Astrocyte (in vitro differentiated cells and primary cell): ENCODE measurements around the gene ZNF341.

Experiments
- CTCF ChIP-seq: IDR thresholded peaks from 2 replicates; pipeline ENCODE4 v1.5.1; 2011; ENCODE audit warnings: low read depth, mild to moderate bottlenecking, inconsistent platforms, low read length, moderate library complexity; ENCODE audit not compliant: insufficient read depth
- EZH2 ChIP-seq: IDR thresholded peaks from 2 replicates; pipeline ENCODE4 v1.6.1; 2012; ENCODE audit warnings: mild to moderate bottlenecking, low read length, inconsistent platforms; ENCODE audit not compliant: insufficient read depth

DNA sequence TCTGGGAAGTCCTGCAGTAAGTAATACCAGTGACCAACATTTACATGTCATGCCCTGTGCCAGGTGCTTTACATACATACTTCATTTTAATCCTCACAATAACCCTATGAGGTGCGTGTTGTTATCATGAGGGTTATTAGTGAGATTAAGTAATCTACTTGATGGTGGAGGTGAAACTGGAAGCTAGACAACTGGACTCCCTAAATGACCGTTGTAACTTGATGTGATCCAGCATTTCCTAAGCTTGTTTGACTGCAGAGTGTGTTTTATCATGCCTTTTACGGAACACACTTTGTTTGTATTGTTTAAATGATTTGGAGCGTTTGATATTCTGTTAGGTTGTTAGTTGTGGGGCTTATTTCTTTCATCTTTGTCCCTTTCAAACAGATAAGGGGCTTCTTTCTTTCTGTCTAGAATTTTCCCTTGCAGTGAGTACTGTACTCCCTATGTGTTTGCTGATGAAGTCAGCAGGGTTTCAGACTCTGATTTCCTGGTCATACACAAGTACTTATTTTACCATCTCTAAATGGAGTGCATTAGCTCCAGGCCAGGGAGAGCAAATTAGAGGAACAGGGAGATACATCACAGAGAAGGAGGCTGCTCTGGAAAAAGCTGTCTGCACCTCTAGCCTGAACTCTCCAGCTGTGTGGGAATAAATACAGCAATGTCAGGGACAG is 109.1 kb downstream of the ZNF341 start:
- TF ChIP-seq EZH2 (no peak), CTCF (no peak)
